Brain microvascular endothelial cell (primary cell): ENCODE results near the gene GTF2A1.

Source experiments
- DNase-seq: peaks from one replicate; pipeline ENCODE4 v3.0.0-alpha.2; 2020
- H3K27ac ChIP-seq: fragments of 250-450 bp; sonication (Bioruptor Pico); 2 replicates; pipeline ENCODE4 v1.5.1; 2020; ENCODE audit warnings: mild to moderate bottlenecking, moderate library complexity
- H3K27me3 ChIP-seq: fragments of 250-450 bp; sonication (Bioruptor Pico); replicated peaks from 2 replicates; pipeline ENCODE4 v1.5.1; 2020; ENCODE audit warnings: mild to moderate bottlenecking
- H3K36me3 ChIP-seq: fragments of 250-450 bp; sonication (Bioruptor Pico); replicated peaks from 2 replicates; pipeline ENCODE4 v1.5.1; 2020; ENCODE audit warnings: mild to moderate bottlenecking
- H3K4me3 ChIP-seq: 2 replicates; pipeline ENCODE4 v1.5.1; 2011; ENCODE audit warnings: low read depth, mild to moderate bottlenecking, control low read depth, low read length, moderate library complexity
- in situ Hi-C: cut with HindIII; loops from 2 replicates; pipeline ENCODE4 v1.10.0; 2017; ENCODE audit warnings: low sequenced_read_pairs, low pct_ligation_motif_present
- TF ChIP-seq, protein P1 (sequence below): IDR thresholded peaks from 2 replicates; pipeline ENCODE4 v1.5.1; 2011; ENCODE audit warnings: low read depth, mild to moderate bottlenecking, moderate library complexity, low read length, control low read depth, inconsistent platforms; ENCODE audit errors: missing control alignments

Gene GTF2A1

GRCh38 chr14:81222691-81223090 is 1.9 kb upstream of the GTF2A1 start:
- no peaks in the 10 kb centered on the region for H3K36me3 ChIP-seq
- no peak overlapping the region for H3K4me3 ChIP-seq
- TF ChIP-seq, protein P1, sequence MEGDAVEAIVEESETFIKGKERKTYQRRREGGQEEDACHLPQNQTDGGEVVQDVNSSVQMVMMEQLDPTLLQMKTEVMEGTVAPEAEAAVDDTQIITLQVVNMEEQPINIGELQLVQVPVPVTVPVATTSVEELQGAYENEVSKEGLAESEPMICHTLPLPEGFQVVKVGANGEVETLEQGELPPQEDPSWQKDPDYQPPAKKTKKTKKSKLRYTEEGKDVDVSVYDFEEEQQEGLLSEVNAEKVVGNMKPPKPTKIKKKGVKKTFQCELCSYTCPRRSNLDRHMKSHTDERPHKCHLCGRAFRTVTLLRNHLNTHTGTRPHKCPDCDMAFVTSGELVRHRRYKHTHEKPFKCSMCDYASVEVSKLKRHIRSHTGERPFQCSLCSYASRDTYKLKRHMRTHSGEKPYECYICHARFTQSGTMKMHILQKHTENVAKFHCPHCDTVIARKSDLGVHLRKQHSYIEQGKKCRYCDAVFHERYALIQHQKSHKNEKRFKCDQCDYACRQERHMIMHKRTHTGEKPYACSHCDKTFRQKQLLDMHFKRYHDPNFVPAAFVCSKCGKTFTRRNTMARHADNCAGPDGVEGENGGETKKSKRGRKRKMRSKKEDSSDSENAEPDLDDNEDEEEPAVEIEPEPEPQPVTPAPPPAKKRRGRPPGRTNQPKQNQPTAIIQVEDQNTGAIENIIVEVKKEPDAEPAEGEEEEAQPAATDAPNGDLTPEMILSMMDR, result no peak
- DNase-seq, result no peak
- H3K27ac ChIP-seq, result no peak overlapping the region
- in situ Hi-C loops, result no loop called here
- H3K27me3 ChIP-seq, result no peaks in the 10 kb centered on the region

DNA sequence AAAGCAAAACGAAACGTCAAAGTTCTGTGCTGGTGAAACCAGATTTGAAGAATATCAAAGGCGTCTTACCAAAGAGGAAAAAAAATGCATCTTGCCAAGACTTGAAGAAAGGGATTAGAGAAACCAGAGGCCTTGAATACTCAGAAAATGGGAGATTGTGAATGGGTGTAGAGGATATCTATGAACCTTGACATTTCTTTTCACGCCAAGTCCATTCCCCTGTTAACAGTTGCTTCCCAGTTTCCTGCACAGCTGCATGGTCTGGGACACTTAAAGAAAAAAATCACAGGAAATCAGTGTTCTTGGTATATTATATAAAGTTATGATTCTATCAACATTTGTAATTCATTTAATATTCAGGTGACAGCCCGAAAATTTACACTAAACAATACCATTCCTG is 1.4 kb upstream of the GTF2A1 start:
- DNase-seq, result no peak
- TF ChIP-seq, protein P1, result no peak
- Histone ChIP-seq H3K4me3 (no peak overlapping the region), H3K27me3 (no peaks in the 10 kb centered on the region), H3K36me3 (no peaks in the 10 kb centered on the region), H3K27ac (no peak overlapping the region)
- in situ Hi-C loops, result no loop called here

GRCh38 chr14:81221579-81222102 is 882 bp upstream of the GTF2A1 start:
- TF ChIP-seq, protein P1, result no peak
- in situ Hi-C loops, result no loop called here
- DNase-seq, result no peak

GRCh38 chr14:81220580-81220829 is 254 bp downstream of the GTF2A1 start:
- peak overlapping the region; percentile 83 for H3K27ac ChIP-seq
- TF ChIP-seq, protein P1, result no peak
- in situ Hi-C loops, result no loop called here
- no peaks in the 10 kb centered on the region for H3K27me3 ChIP-seq
- peak overlapping the region; percentile 78 for H3K4me3 ChIP-seq
- DNase-seq, result no peak
- H3K36me3 ChIP-seq, result peaks cover 6% of the 10 kb centered on the region

More at GRCh38 chr14:81221579-81222102, 882 bp upstream of the GTF2A1 start:
- no peaks in the 10 kb centered on the region for H3K27me3 ChIP-seq
- peak overlapping the region; percentile 70 for H3K4me3 ChIP-seq
- peak overlapping the region; percentile 98 for H3K27ac ChIP-seq
- H3K36me3 ChIP-seq, result no peaks in the 10 kb centered on the region

GRCh38 chr14:81219759-81220579 is 790 bp downstream of the GTF2A1 start:
- in situ Hi-C loops, result no loop called here
- Histone ChIP-seq H3K27me3 (no peaks in the 10 kb centered on the region), H3K27ac (peak overlapping the region; percentile 89), H3K4me3 (peak overlapping the region; percentile 78), H3K36me3 (peaks cover 6% of the 10 kb centered on the region)
- TF ChIP-seq, protein P1, result no peak
- DNase-seq, result peak; percentile 11
